ENCODE results near the gene LENG8. TPM values are rescaled to one million over a fixed set of nuclear protein-coding genes. Genes with fewer than 3 reads are reported as not detected.
"Not testable (repeated sequence)": the region's sequence is repeated elsewhere in the genome, so short reads cannot be mapped to it uniquely, and the experiment has no call there.

Gene LENG8
- total RNA-seq, 1 donor from 2014 or later: 199 TPM

- intact Hi-C loops (cut with micrococcal nuclease): no loop called here
These were observed 28.7 kb downstream of the LENG8 start for GRCh38 chr19:54477650-54478049.

GRCh38 chr19:54478677-54479266 is 29.8 kb downstream of the LENG8 start:
- intact Hi-C loops (cut with micrococcal nuclease): no loop called here

GRCh38 chr19:54480051-54480450 is 31.1 kb downstream of the LENG8 start:
- intact Hi-C loops (cut with micrococcal nuclease): loop anchor here (5.0 kb wide), 1 partner anchor 37 kb away; no protein-coding TSS in a partner anchor

GRCh38 chr19:54481326-54481930 is 32.4 kb downstream of the LENG8 start:
- intact Hi-C loops (cut with micrococcal nuclease): loop anchor here (1.0 to 5.0 kb wide), 2 partner anchors 36 to 195 kb away; no protein-coding TSS in a partner anchor

GRCh38 chr19:54482889-54483288 is 33.9 kb downstream of the LENG8 start:
- intact Hi-C loops (cut with micrococcal nuclease): loop anchor here (5.0 kb wide), 1 partner anchor 34 kb away; no protein-coding TSS in a partner anchor

GRCh38 chr19:54484451-54484850 is 35.5 kb downstream of the LENG8 start:
- intact Hi-C loops (cut with micrococcal nuclease): loop anchor here (5.0 kb wide), 1 partner anchor 33 kb away; no protein-coding TSS in a partner anchor

- intact Hi-C loops (cut with micrococcal nuclease): no loop called here
These were observed 36.9 kb downstream of the LENG8 start for GRCh38 chr19:54485851-54486250.

- intact Hi-C loops (cut with micrococcal nuclease): no loop called here
These were observed 40.3 kb downstream of the LENG8 start for GRCh38 chr19:54489341-54489740.

- intact Hi-C loops (cut with micrococcal nuclease): no loop called here
These were observed 40.8 kb downstream of the LENG8 start for GRCh38 chr19:54489766-54490165.

GRCh38 chr19:54492568-54492967 is 43.6 kb downstream of the LENG8 start:
- intact Hi-C loops (cut with micrococcal nuclease): no loop called here

GRCh38 chr19:54493056-54493455 is 44.1 kb downstream of the LENG8 start:
- intact Hi-C loops (cut with micrococcal nuclease): not testable (repeated sequence)

GRCh38 chr19:54493967-54494585 is 45.1 kb downstream of the LENG8 start:
- intact Hi-C loops (cut with micrococcal nuclease): no loop called here

GRCh38 chr19:54495284-54495683 is 46.3 kb downstream of the LENG8 start:
- intact Hi-C loops (cut with micrococcal nuclease): not testable (repeated sequence)

GRCh38 chr19:54497747-54498450 is 48.9 kb downstream of the LENG8 start:
- intact Hi-C loops (cut with micrococcal nuclease): not testable (repeated sequence)

GRCh38 chr19:54498451-54498772 is 49.4 kb downstream of the LENG8 start:
- intact Hi-C loops (cut with micrococcal nuclease): not testable (repeated sequence)

GRCh38 chr19:54502518-54503048 is 53.6 kb downstream of the LENG8 start, which contains the start of gene LAIR2:
LAIR2 (plus strand) TSS chr19:54502831; CDS start chr19:54502919, 88 bp downstream.
- intact Hi-C loops (cut with micrococcal nuclease): no loop called here

- intact Hi-C loops (cut with micrococcal nuclease): not testable (repeated sequence)
These were observed 56.5 kb downstream of the LENG8 start for GRCh38 chr19:54505542-54505941.

GRCh38 chr19:54506079-54506478 is 57.1 kb downstream of the LENG8 start:
- intact Hi-C loops (cut with micrococcal nuclease): no loop called here

- intact Hi-C loops (cut with micrococcal nuclease): not testable (repeated sequence)
These were observed 58.2 kb downstream of the LENG8 start for GRCh38 chr19:54507038-54507717.

GRCh38 chr19:54507824-54508223 is 58.8 kb downstream of the LENG8 start:
- intact Hi-C loops (cut with micrococcal nuclease): no loop called here

GRCh38 chr19:54508487-54508886 is 59.5 kb downstream of the LENG8 start:
- intact Hi-C loops (cut with micrococcal nuclease): not testable (repeated sequence)
